BLaER1 (cell line): ENCODE data around the gene SNORC.
"Not testable (repeated sequence)": the region's sequence is repeated elsewhere in the genome, so short reads cannot be mapped to it uniquely, and the experiment has no call there.

ENCODE experiments used
- H3K27ac ChIP-seq: shearing (Covaris generic); formaldehyde crosslinking; 2 replicates; pipeline ENCODE4 v1.8.1; 2022
- H3K27me3 ChIP-seq: shearing (Covaris generic); formaldehyde crosslinking; 2 replicates; pipeline ENCODE4 v1.8.1; 2022
- H3K36me3 ChIP-seq: shearing (Covaris generic); formaldehyde crosslinking; 2 replicates; pipeline ENCODE4 v1.8.1; 2022
- H3K4me1 ChIP-seq: shearing (Covaris generic); formaldehyde crosslinking; 2 replicates; pipeline ENCODE4 v1.8.1; 2022
- H3K4me2 ChIP-seq: shearing (Covaris generic); formaldehyde crosslinking; 2 replicates; pipeline ENCODE4 v1.8.1; 2022
- H3K4me3 ChIP-seq: shearing (Covaris generic); formaldehyde crosslinking; 2 replicates; pipeline ENCODE4 v1.8.1; 2022
- H3K9ac ChIP-seq: shearing (Covaris generic); formaldehyde crosslinking; 2 replicates; pipeline ENCODE4 v1.8.1; 2022
- H3K9me3 ChIP-seq: shearing (Covaris generic); formaldehyde crosslinking; 2 replicates; pipeline ENCODE4 v1.8.1; 2022
- H4K20me1 ChIP-seq: shearing (Covaris generic); formaldehyde crosslinking; 2 replicates; pipeline ENCODE4 v1.8.1; 2022
- Cebpa-rat ChIP-seq: shearing (Covaris generic); IDR thresholded peaks from 2 replicates; pipeline ENCODE4 v1.8.1; 2022

SNORC gene

DNA sequence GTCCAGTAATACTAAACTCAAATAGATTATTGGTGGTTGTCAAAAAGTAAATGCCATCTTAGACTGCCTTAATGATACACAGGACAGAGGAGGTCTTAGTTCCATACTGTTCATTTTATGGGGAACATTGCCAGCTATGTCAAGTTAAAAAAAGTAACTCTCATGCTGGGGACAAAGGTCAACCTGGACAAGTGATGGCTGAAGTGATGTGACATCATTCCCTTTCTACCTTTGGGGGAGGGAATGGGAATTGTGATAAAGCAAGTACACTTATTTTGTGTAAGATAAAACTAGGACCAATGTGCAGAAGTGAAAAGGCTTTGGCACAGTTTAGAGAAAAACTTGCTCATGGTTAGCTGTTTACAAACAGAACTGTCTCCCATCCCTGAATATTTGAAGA is 24.0 kb upstream of the SNORC start:
- Histone ChIP-seq H3K9ac (no peak overlapping the region), H3K27ac (no peak overlapping the region), H3K4me3 (no peak overlapping the region), H3K4me1 (no peaks in the 10 kb centered on the region), H3K36me3 (peaks cover 100% of the 10 kb centered on the region), H3K27me3 (no peaks in the 10 kb centered on the region), H3K4me2 (no peak overlapping the region), H3K9me3 (no peaks in the 10 kb centered on the region), H4K20me1 (no peaks in the 10 kb centered on the region)
- no peak for TF ChIP-seq Cebpa-rat

- TF ChIP-seq Cebpa-rat: no peak
- Histone ChIP-seq H3K27me3 (no peaks in the 10 kb centered on the region), H3K4me2 (no peak overlapping the region), H3K4me1 (no peaks in the 10 kb centered on the region), H3K9ac (0 out of 2 replicates have a peak overlapping the region, but pooled peaks have one; percentile 3), H3K27ac (no peak overlapping the region), H3K36me3 (peaks cover 99% of the 10 kb centered on the region), H3K4me3 (no peak overlapping the region), H4K20me1 (no peaks in the 10 kb centered on the region), H3K9me3 (no peaks in the 10 kb centered on the region)
Observed at GRCh38 chr2:232850039-232850438, 20.0 kb upstream of the SNORC start.

GRCh38 chr2:232852081-232852480 is 18.0 kb upstream of the SNORC start:
- not testable (repeated sequence) for H3K27me3 ChIP-seq, H3K9me3 ChIP-seq, H3K4me2 ChIP-seq, H3K4me3 ChIP-seq, H3K4me1 ChIP-seq, H3K27ac ChIP-seq, H4K20me1 ChIP-seq, H3K9ac ChIP-seq
- peaks cover 99% of the 10 kb centered on the region for H3K36me3 ChIP-seq

- no peak overlapping the region for H3K27ac ChIP-seq
- H3K4me1 ChIP-seq: no peaks in the 10 kb centered on the region
- no peak overlapping the region for H3K4me2 ChIP-seq
- H3K9me3 ChIP-seq: no peaks in the 10 kb centered on the region
- H3K27me3 ChIP-seq: no peaks in the 10 kb centered on the region
- no peaks in the 10 kb centered on the region for H4K20me1 ChIP-seq
- H3K36me3 ChIP-seq: peaks cover 99% of the 10 kb centered on the region
- no peak for TF ChIP-seq Cebpa-rat
- no peak overlapping the region for H3K4me3 ChIP-seq
- no peak overlapping the region for H3K9ac ChIP-seq
Observed at GRCh38 chr2:232852676-232853075, 17.4 kb upstream of the SNORC start.

GRCh38 chr2:232854082-232854481 is 16.0 kb upstream of the SNORC start:
- no peak for TF ChIP-seq Cebpa-rat
- no peaks in the 10 kb centered on the region for H3K4me1 ChIP-seq
- no peak overlapping the region for H3K9ac ChIP-seq
- H3K36me3 ChIP-seq: peaks cover 99% of the 10 kb centered on the region
- no peaks in the 10 kb centered on the region for H3K27me3 ChIP-seq
- H3K9me3 ChIP-seq: no peaks in the 10 kb centered on the region
- H4K20me1 ChIP-seq: no peaks in the 10 kb centered on the region
- no peak overlapping the region for H3K4me2 ChIP-seq
- no peak overlapping the region for H3K27ac ChIP-seq
- H3K4me3 ChIP-seq: no peak overlapping the region

GRCh38 chr2:232857158-232857563 is 12.9 kb upstream of the SNORC start:
- H3K27ac ChIP-seq: no peak overlapping the region
- H3K9me3 ChIP-seq: no peaks in the 10 kb centered on the region
- H4K20me1 ChIP-seq: no peaks in the 10 kb centered on the region
- H3K36me3 ChIP-seq: peaks cover 90% of the 10 kb centered on the region
- H3K4me3 ChIP-seq: no peak overlapping the region
- no peaks in the 10 kb centered on the region for H3K27me3 ChIP-seq
- H3K4me1 ChIP-seq: no peaks in the 10 kb centered on the region
- no peak overlapping the region for H3K9ac ChIP-seq
- no peak for TF ChIP-seq Cebpa-rat
- H3K4me2 ChIP-seq: no peak overlapping the region

- Histone ChIP-seq H4K20me1 (no peaks in the 10 kb centered on the region), H3K27me3 (no peaks in the 10 kb centered on the region), H3K4me1 (no peaks in the 10 kb centered on the region), H3K4me2 (no peak overlapping the region), H3K4me3 (no peak overlapping the region), H3K27ac (no peak overlapping the region), H3K9ac (no peak overlapping the region), H3K9me3 (no peaks in the 10 kb centered on the region), H3K36me3 (peaks cover 69% of the 10 kb centered on the region)
- TF ChIP-seq Cebpa-rat: no peak
Observed at GRCh38 chr2:232859385-232859916, 10.6 kb upstream of the SNORC start.

DNA sequence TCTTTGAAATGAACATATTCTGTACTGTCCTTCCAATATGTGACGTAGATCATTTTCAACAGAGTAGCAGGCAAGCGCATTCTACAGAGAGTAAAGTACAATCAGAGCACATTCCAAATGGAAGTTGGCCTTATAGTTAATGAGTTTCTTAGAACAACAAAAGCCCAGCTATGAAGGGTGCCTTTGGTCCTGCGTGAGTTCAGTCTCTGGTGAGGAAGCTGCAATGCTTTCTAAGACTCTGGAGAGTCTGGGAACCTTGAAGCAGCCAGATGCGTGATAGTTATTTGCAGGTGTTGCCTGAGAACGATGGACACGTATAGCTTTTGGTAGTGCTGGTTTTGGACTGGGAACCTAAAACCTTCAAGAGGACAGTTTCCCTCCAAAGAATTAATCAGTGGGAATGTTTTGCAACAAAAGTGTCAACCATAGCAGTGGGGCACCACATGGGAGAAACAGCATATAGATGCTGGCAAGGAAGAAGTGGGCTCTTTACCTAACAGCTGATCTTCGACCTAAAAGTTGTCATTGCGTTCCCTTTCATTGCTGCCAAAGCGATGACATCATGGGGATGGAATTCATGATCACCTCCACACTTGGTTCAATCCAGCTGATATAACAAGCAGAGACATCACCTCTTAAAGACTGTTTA is 9.3 kb upstream of the SNORC start:
- no peak overlapping the region for H3K9ac ChIP-seq
- H3K4me2 ChIP-seq: no peak overlapping the region
- no peaks in the 10 kb centered on the region for H3K27me3 ChIP-seq
- TF ChIP-seq Cebpa-rat: no peak
- no peak overlapping the region for H3K27ac ChIP-seq
- H3K36me3 ChIP-seq: peaks cover 56% of the 10 kb centered on the region
- H4K20me1 ChIP-seq: no peaks in the 10 kb centered on the region
- H3K4me1 ChIP-seq: no peaks in the 10 kb centered on the region
- no peak overlapping the region for H3K4me3 ChIP-seq
- H3K9me3 ChIP-seq: no peaks in the 10 kb centered on the region

GRCh38 chr2:232861353-232861752 is 8.7 kb upstream of the SNORC start:
- H4K20me1 ChIP-seq: no peaks in the 10 kb centered on the region
- peaks cover 50% of the 10 kb centered on the region for H3K36me3 ChIP-seq
- no peaks in the 10 kb centered on the region for H3K9me3 ChIP-seq
- H3K4me1 ChIP-seq: no peaks in the 10 kb centered on the region
- H3K4me2 ChIP-seq: no peak overlapping the region
- no peak for TF ChIP-seq Cebpa-rat
- H3K9ac ChIP-seq: no peak overlapping the region
- no peak overlapping the region for H3K27ac ChIP-seq
- H3K27me3 ChIP-seq: no peaks in the 10 kb centered on the region
- H3K4me3 ChIP-seq: no peak overlapping the region

DNA sequence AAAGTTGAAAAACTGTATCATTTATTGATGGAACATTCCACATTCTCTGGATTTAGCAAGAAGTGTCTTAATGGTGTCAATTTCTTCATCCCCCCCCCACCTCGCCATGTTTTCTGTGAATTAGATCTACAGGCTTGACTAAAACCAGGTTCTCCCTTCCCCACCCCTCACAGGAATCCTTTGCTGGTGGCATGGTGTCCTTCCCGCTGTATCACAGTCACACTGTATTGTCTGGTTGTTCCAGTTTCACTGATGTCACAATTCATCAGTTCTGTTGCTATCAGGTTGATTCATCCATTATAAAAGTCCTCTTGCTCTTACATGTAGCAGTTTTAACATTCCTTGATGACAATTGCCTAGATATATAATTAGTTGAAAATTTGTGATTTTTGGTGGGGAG is 6.1 kb upstream of the SNORC start:
- no peaks in the 10 kb centered on the region for H4K20me1 ChIP-seq
- no peaks in the 10 kb centered on the region for H3K4me1 ChIP-seq
- H3K9ac ChIP-seq: no peak overlapping the region
- H3K4me3 ChIP-seq: no peak overlapping the region
- no peaks in the 10 kb centered on the region for H3K27me3 ChIP-seq
- TF ChIP-seq Cebpa-rat: no peak
- peaks cover 23% of the 10 kb centered on the region for H3K36me3 ChIP-seq
- no peaks in the 10 kb centered on the region for H3K9me3 ChIP-seq
- no peak overlapping the region for H3K4me2 ChIP-seq
- no peak overlapping the region for H3K27ac ChIP-seq

DNA sequence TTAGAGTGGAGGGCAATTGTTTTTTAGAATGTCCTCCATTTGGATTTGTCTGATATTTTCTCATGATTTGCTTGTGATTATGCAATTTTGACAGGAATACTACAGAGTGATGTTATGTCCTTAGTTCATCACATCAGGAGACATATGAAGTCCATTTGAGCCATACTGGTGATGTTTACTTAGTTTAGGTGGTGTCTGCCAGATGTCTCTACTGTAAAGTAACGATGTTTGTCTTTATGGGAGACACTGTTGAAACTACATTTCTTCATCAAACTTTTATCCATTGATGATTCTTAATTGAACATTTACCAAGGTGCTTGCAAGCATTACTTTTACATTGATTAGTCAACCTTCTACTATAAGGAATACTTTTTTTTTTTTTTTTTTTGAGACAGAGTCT is 4.9 kb upstream of the SNORC start:
- Histone ChIP-seq H3K27me3 (no peaks in the 10 kb centered on the region), H3K4me1 (no peaks in the 10 kb centered on the region), H3K9ac (no peak overlapping the region), H3K4me3 (no peak overlapping the region), H3K9me3 (no peaks in the 10 kb centered on the region), H3K4me2 (no peak overlapping the region), H3K27ac (no peak overlapping the region), H4K20me1 (no peaks in the 10 kb centered on the region), H3K36me3 (peaks cover 13% of the 10 kb centered on the region; the same call in 1 of the 2 replicates)
- TF ChIP-seq Cebpa-rat: no peak
